Bronchial epithelial cell (primary cell): Measurements from ENCODE around the gene PTPRN2. TPM values are rescaled to one million over a fixed set of nuclear protein-coding genes. Genes with fewer than 3 reads are reported as not detected.
A peak's percentile ranks its signal among the peaks of the same experiment; 100 is the strongest.

Experiments
- DNase-seq: peaks from one replicate; pipeline ENCODE4 v3.0.0-alpha.2; 2010; ENCODE audit warnings: low read depth
- FAIRE-seq: peaks from 2 replicates; lab custom pipeline; 2011; peaks lifted over from hg19 to GRCh38; lab: Jason Lieb, UNC
- H3K27me3 ChIP-seq: 2 replicates; pipeline ENCODE4 v1.5.1; 2011; ENCODE audit warnings: low read length; ENCODE audit not compliant: control insufficient read depth, insufficient read depth
- H3K36me3 ChIP-seq: 2 replicates; pipeline ENCODE4 v1.5.1; 2011; ENCODE audit warnings: low read length; ENCODE audit not compliant: control insufficient read depth, insufficient read depth
- H3K4me3 ChIP-seq: 2 replicates; pipeline ENCODE4 v1.5.1; 2011; ENCODE audit warnings: mild to moderate bottlenecking, low read depth, low read length, control low read depth
- total RNA-seq: library from RNA; depleted of rRNA; stranded (reverse); fragments of >200 nt; gene quantifications from 2 replicates; pipeline ENCODE4 v1.2.1, GENCODE V29; 2014
- TF ChIP-seq, protein P1 (sequence below): IDR thresholded peaks from 2 replicates; pipeline ENCODE4 v1.5.1; 2011; ENCODE audit warnings: mild to moderate bottlenecking, moderate library complexity, low read length, control low read depth, inconsistent platforms; ENCODE audit not compliant: insufficient read depth, severe bottlenecking

The PTPRN2 gene
- total RNA-seq, 1 donor from 2014 or later = 1.1 TPM

DNA sequence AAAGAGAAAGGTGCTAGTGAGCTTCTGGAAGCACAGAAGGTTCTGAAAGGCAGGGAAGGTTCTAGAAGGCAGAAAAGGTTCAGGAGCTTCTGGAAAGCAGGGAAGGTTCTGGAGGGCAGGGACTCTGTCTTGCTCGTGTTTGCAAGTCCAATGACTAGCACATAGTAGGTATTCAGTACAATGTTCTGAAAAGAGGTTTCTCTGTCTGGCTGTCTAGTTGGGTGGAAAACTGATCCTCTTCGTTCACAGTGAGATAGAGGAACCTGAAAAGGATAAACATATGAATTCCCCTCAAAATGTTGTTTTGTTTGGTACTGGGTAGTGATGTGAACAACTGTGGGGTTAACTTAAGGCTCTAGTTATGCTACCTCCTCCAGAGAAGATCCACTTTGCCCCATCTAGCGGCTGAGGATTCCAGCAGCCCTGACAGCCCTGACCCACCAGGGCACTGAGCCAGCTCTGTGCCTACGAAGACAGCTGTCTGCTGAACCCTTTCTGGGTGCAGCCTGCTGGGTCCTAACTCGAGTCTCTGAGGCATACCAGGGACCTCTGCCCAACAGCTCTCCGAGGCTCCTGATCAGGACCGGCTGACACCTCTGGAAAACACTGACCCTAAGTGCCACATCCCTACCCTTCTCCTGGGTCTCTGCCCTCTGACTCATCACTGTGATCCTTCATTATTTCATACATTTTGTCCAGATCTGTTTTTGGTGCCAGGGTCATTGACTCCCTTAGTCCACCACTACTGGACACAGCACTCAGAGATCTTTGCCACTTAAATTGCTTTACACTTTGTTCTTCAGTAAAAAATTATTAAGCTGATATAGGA is 15.4 kb downstream of the PTPRN2 start:
- no peak for FAIRE-seq

DNA sequence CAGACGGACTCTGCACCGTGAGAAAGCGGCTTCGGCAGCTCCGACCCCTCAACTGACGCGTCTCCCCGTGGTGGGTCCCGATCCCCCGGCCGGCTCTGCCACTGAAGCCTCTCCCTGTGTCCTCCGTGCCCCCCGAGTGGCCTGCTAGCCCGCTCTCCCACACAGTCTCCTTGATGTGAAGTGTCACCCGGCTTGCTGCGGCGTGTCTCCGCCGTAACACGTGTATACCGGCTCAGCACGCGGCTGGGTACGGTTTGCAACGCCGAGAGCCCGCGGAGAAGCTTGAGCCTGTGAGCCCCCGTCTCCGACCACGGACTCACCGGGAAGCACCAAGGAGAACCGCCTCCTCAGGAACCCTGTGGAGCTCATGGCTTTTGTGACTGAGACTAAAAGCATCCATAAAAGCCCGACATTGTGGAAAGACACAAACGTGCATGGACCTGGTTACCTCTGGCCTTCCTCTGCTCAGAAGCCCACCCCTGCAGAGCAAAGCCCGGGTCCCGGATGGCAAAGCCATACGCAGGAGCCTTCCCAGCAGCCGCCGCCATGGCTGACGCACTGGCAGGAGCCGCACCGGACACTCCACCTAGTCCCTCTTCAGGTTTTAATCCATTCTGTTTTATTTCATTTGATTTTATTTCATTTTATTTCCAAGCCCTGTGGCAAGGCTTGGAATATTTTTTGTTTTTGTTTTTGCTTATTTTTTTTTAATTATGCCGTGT is 17.0 kb downstream of the PTPRN2 start:
- Histone ChIP-seq H3K36me3 (no peaks in the 10 kb centered on the region), H3K4me3 (no peak overlapping the region), H3K27me3 (no peaks in the 10 kb centered on the region)
- TF ChIP-seq, protein P1, sequence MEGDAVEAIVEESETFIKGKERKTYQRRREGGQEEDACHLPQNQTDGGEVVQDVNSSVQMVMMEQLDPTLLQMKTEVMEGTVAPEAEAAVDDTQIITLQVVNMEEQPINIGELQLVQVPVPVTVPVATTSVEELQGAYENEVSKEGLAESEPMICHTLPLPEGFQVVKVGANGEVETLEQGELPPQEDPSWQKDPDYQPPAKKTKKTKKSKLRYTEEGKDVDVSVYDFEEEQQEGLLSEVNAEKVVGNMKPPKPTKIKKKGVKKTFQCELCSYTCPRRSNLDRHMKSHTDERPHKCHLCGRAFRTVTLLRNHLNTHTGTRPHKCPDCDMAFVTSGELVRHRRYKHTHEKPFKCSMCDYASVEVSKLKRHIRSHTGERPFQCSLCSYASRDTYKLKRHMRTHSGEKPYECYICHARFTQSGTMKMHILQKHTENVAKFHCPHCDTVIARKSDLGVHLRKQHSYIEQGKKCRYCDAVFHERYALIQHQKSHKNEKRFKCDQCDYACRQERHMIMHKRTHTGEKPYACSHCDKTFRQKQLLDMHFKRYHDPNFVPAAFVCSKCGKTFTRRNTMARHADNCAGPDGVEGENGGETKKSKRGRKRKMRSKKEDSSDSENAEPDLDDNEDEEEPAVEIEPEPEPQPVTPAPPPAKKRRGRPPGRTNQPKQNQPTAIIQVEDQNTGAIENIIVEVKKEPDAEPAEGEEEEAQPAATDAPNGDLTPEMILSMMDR = no peak
- DNase-seq (no peak), FAIRE-seq (no peak)

More for the DNA sequence above, 15.4 kb downstream of the PTPRN2 start:
- H3K36me3 ChIP-seq = no peaks in the 10 kb centered on the region
- TF ChIP-seq, protein P1 = no peak
- DNase-seq = peak; percentile 20
- H3K4me3 ChIP-seq = no peak overlapping the region
- H3K27me3 ChIP-seq = no peaks in the 10 kb centered on the region

DNA sequence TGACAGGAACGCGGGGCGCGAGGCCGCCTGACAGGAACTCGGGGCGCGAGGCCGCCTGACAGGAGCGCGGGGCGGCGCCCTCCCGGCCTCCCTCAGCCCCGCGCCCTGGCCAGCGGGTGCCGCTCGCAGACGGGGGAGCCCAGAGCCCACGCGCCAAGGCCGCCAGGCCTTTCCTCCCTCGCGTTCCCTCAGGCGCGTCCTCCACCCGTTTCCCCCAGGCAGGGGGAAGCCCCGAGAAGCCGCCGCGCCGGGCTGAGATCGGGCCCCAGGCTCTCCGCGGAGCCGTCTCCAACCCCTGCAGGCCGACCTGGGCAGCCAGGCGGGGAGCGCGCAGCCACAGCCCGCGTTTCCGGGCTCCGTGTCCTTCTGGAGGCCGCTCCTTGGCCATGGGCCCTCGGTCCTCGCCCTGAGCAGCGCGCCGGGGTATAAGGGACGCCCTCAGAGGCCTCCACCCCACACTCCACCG is 17.7 kb downstream of the PTPRN2 start:
- DNase-seq (no peak), FAIRE-seq (no peak)
- no peak overlapping the region for H3K4me3 ChIP-seq
- H3K27me3 ChIP-seq = no peaks in the 10 kb centered on the region
- H3K36me3 ChIP-seq = no peaks in the 10 kb centered on the region
- TF ChIP-seq, protein P1 = no peak

DNA sequence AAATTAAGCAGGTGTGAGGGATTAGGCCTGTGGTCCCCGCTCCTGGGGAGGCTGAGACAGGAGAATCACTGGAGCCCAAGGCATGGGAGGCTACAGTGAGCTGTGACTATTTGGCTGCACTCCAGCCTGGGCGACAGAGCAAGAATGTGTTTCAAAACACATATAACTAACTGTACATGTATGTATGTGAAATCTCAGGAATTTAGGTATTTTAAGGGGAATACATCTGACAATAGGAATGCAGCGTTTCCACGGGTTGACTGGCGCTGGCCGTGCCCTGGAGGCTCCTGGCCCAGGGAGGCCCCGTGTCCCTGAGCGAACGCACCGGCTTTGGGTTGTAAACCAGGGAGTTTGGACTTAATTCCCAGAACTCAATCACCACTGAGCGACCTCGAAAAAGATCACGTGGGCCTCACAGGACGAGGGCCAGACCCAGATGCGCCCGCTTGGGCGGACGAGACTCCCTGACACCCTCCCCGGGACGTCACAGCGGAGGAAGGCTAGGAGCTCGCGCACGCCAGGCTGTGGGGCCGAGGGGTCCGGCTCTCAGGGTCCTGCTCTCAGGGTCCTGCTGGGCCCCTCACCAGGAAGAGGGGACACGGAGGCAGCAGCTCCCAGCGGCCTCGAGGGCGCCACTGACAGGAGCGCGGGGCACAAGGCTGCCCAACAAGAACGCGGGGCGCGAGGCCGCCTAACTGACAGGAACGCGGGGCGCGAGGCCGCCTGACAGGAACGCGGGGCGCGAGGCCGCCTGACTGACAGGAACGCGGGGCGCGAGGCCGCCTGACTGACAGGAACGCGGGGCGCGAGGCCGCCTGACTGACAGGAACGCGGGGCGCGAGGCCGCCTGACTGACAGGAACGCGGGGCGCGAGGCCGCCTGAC is 18.4 kb downstream of the PTPRN2 start:
- H3K36me3 ChIP-seq = no peaks in the 10 kb centered on the region
- DNase-seq (no peak), FAIRE-seq (no peak)
- no peaks in the 10 kb centered on the region for H3K27me3 ChIP-seq
- TF ChIP-seq, protein P1 = no peak
- no peak overlapping the region for H3K4me3 ChIP-seq

DNA sequence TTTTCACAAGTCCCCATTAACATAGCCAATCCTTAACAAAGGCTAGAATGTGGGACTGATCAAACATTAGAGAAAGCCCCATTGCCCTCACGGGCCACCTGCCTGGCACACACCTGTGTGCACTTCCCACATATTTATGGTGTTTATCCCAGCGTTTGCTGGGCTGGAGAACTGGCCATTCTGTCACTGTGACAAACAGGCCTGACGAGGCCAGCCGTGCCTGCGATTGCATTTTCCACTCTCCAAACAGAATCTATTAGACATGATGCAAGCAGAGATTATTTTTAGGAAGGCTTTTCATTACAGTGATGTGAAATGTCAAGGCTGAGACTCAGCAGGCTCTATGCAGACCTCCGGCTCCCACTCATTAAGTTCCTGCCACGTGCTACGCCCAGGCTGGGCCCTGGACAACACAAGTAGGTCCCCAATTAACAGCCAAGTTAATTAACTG is 20.4 kb downstream of the PTPRN2 start:
- no peak overlapping the region for H3K4me3 ChIP-seq
- no peaks in the 10 kb centered on the region for H3K27me3 ChIP-seq
- no peaks in the 10 kb centered on the region for H3K36me3 ChIP-seq
- TF ChIP-seq, protein P1 = no peak
- DNase-seq = no peak
- FAIRE-seq = no peak
